Measurements from ENCODE around the gene BMP8B. TPM values are rescaled to one million over a fixed set of nuclear protein-coding genes. Genes with fewer than 3 reads are reported as not detected.
A peak's percentile ranks its signal among the peaks of the same experiment; 100 is the strongest.

The BMP8B gene
- polyA plus RNA-seq, 3 donors = 0.14 to 1.3 (median 0.24) TPM

- Histone ChIP-seq H3K36me3 (replicated peaks in 1 of 2; ENCODE audit: control insufficient read depth in 1 of 2, insufficient read depth in 2 of 2, low read length in 2 of 2) (peaks cover 97 to 99% of the 10 kb centered on the region in 2 donors), H3K4me1 (ENCODE audit: control insufficient read depth in 1 of 2, insufficient read depth in 2 of 2, low read length in 2 of 2) (no peaks in the 10 kb centered on the region), H3K4me3 (replicated peaks in 1 of 3; ENCODE audit: low read depth in 2 of 3, low read length in 3 of 3) (no peak overlapping the region), H3K79me2 (ENCODE audit: insufficient read depth, low read length) (no peaks in the 10 kb centered on the region), H2AFZ (ENCODE audit: insufficient read depth, low read depth, low read length, poor library complexity, severe bottlenecking) (no peak overlapping the region), H4K20me1 (ENCODE audit: insufficient read depth, low read length) (no peaks in the 10 kb centered on the region), H3K9me3 (replicated peaks in 1 of 2; ENCODE audit: control insufficient read depth in 1 of 2, insufficient read depth in 1 of 2, low read length in 2 of 2) (no peaks in the 10 kb centered on the region), H3K27me3 (ENCODE audit: control insufficient read depth in 2 of 2, insufficient read depth in 2 of 2, low read length in 2 of 2) (no peaks in the 10 kb centered on the region), H3K9ac (ENCODE audit: insufficient read depth, low read length, poor library complexity, severe bottlenecking) (no peak overlapping the region), H3K27ac (ENCODE audit: low read depth in 1 of 2, low read length in 2 of 2) (no peak overlapping the region), H3K4me2 (replicated peaks; ENCODE audit: extremely low read depth, low read length, poor library complexity, severe bottlenecking) (no peak overlapping the region)
- intact Hi-C loops (cut with micrococcal nuclease) = no loop called here
- peaks cover 89 to 96% of the 10 kb centered on the region in 2 donors for H3K36me3 Mint-ChIP-seq
- H3K27ac Mint-ChIP-seq = peak overlapping the region in 1 of 7 donors; percentile 53
- H3K27me3 Mint-ChIP-seq (ENCODE audit: low read depth in 3 of 3) = no peaks in the 10 kb centered on the region
- no peak for DNase-seq
- no peaks in the 10 kb centered on the region for H3K9me3 Mint-ChIP-seq
- no CpG with 5 or more reads among the region's 7 CpGs for WGBS (ENCODE audit: insufficient coverage)
- no peak for TF ChIP-seq CTCF (IDR thresholded peaks at IDR 0.05)
- H3K4me1 Mint-ChIP-seq = no peaks in the 10 kb centered on the region
- H3K4me3 Mint-ChIP-seq = no peak overlapping the region
Observed at GRCh38 chr1:39751595-39751994, 37.1 kb downstream of the BMP8B start.

GRCh38 chr1:39745016-39745670 lies 43.5 kb downstream of the BMP8B start:
- TF ChIP-seq CTCF (IDR thresholded peaks at IDR 0.05) = no peak
- H3K4me1 Mint-ChIP-seq = peaks cover 2% of the 10 kb centered on the region
- Histone ChIP-seq H3K9me3 (replicated peaks in 1 of 2; ENCODE audit: control insufficient read depth in 1 of 2, insufficient read depth in 1 of 2, low read length in 2 of 2) (no peaks in the 10 kb centered on the region), H3K36me3 (replicated peaks in 1 of 2; ENCODE audit: control insufficient read depth in 1 of 2, insufficient read depth in 2 of 2, low read length in 2 of 2) (peaks cover 91 to 98% of the 10 kb centered on the region in 2 donors), H3K9ac (ENCODE audit: insufficient read depth, low read length, poor library complexity, severe bottlenecking) (no peak overlapping the region), H3K4me2 (replicated peaks; ENCODE audit: extremely low read depth, low read length, poor library complexity, severe bottlenecking) (no peak overlapping the region), H3K4me1 (ENCODE audit: control insufficient read depth in 1 of 2, insufficient read depth in 2 of 2, low read length in 2 of 2) (no peaks in the 10 kb centered on the region), H4K20me1 (ENCODE audit: insufficient read depth, low read length) (no peaks in the 10 kb centered on the region), H3K4me3 (replicated peaks in 1 of 3; ENCODE audit: low read depth in 2 of 3, low read length in 3 of 3) (no peak overlapping the region), H3K27me3 (ENCODE audit: control insufficient read depth in 2 of 2, insufficient read depth in 2 of 2, low read length in 2 of 2) (no peaks in the 10 kb centered on the region), H3K79me2 (ENCODE audit: insufficient read depth, low read length) (no peaks in the 10 kb centered on the region), H2AFZ (ENCODE audit: insufficient read depth, low read depth, low read length, poor library complexity, severe bottlenecking) (no peak overlapping the region), H3K27ac (ENCODE audit: low read depth in 1 of 2, low read length in 2 of 2) (no peak overlapping the region)
- H3K4me3 Mint-ChIP-seq = no peak overlapping the region
- intact Hi-C loops (cut with micrococcal nuclease) = no loop called here
- 97% methylated on average over 10 of the region's 16 CpGs for WGBS (ENCODE audit: insufficient coverage)
- peak overlapping the region in 1 of 7 donors; percentile 24 for H3K27ac Mint-ChIP-seq
- H3K27me3 Mint-ChIP-seq (ENCODE audit: low read depth in 3 of 3) = no peaks in the 10 kb centered on the region
- H3K9me3 Mint-ChIP-seq = no peaks in the 10 kb centered on the region
- H3K36me3 Mint-ChIP-seq = peaks cover 84 to 88% of the 10 kb centered on the region in 2 donors
- no peak for DNase-seq

Measured in CD14-positive monocyte (primary cell).